ENCODE data around the gene FBLN7. TPM values are rescaled to one million over a fixed set of nuclear protein-coding genes. Genes with fewer than 3 reads are reported as not detected.

FBLN7 gene
- total and polyA plus RNA-seq, 2 experiments from 2014 or later = 1.6 to 1.7 TPM

DNA sequence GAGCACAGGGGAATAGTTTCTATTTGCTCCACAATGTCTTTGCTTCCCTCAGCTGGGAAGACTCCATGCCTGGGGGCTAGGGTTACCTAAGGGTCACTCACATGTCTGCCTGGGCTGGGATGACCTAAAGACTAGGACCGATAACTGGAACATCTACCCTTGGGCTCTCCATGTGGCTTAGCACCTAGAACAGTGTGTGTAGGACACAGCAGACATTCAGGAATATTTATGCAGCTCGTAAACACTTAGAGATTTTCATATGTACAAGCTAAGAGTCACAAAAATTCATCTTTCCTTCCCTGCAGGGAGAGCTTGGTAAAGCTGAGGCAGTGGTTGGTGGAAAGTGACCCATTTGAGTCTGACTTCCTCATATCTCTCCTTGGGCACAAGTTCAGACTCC, 55.8 kb downstream of the FBLN7 start:
- 92% methylated on average over 2 of the region's 2 CpGs for WGBS (ENCODE audit: low lambda C conversion rate, missing lambda C conversion rate)
- TF ChIP-seq, protein P1, sequence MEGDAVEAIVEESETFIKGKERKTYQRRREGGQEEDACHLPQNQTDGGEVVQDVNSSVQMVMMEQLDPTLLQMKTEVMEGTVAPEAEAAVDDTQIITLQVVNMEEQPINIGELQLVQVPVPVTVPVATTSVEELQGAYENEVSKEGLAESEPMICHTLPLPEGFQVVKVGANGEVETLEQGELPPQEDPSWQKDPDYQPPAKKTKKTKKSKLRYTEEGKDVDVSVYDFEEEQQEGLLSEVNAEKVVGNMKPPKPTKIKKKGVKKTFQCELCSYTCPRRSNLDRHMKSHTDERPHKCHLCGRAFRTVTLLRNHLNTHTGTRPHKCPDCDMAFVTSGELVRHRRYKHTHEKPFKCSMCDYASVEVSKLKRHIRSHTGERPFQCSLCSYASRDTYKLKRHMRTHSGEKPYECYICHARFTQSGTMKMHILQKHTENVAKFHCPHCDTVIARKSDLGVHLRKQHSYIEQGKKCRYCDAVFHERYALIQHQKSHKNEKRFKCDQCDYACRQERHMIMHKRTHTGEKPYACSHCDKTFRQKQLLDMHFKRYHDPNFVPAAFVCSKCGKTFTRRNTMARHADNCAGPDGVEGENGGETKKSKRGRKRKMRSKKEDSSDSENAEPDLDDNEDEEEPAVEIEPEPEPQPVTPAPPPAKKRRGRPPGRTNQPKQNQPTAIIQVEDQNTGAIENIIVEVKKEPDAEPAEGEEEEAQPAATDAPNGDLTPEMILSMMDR (IDR thresholded peaks at IDR 0.05; ENCODE audit: poor library complexity) = no peak
- TF ChIP-seq EZH2phosphoT487 (IDR thresholded peaks at IDR 0.05; ENCODE audit: low read depth, severe bottlenecking, unreplicated experiment) (no peak), EZH2 (IDR thresholded peaks at IDR 0.05; ENCODE audit: borderline replicate concordance) (no peak)
- no peaks in the 10 kb centered on the region for H3K27me3 ChIP-seq
- H3K36me3 ChIP-seq (replicated peaks; ENCODE audit: insufficient read depth, low read depth) = no peaks in the 10 kb centered on the region
- H3K4me3 ChIP-seq = no peak overlapping the region
- no peaks in the 10 kb centered on the region for H3K9me3 ChIP-seq (ENCODE audit: low read depth)
- H3K4me2 ChIP-seq = no peak overlapping the region
- H3K4me1 ChIP-seq (ENCODE audit: insufficient read depth) = no peaks in the 10 kb centered on the region
- DNase-seq (ENCODE audit: low spot score) = no peak
- no peak overlapping the region for H2AFZ ChIP-seq
- H3K9me2 ChIP-seq (replicated peaks; ENCODE audit: insufficient read depth) = no peaks in the 10 kb centered on the region
- H4K20me1 ChIP-seq (ENCODE audit: insufficient read depth, poor library complexity, severe bottlenecking) = no peaks in the 10 kb centered on the region
- no peaks in the 10 kb centered on the region for H3K79me2 ChIP-seq
- H3K27ac ChIP-seq = no peak overlapping the region

DNA sequence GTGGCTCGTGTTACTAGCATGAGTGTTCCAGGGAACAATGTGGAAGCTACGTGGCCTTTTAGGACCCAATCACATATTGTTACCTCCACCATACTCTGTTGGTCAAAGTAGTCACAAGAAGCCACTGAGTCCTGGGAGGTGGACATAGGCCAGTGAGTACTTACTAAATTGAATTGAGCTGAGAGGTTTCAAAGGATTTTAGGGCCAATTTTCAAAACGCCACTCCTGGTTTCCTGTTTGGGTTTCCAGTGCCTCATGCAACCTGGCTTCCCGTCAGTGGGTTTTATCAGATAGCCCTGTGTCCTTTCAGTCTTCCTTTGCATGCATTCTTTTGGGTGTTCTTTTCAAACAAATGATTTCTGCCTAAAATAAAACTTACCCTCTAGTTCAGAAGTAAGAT, 56.3 kb downstream of the FBLN7 start:
- no peaks in the 10 kb centered on the region for H3K9me3 ChIP-seq (ENCODE audit: low read depth)

DNA sequence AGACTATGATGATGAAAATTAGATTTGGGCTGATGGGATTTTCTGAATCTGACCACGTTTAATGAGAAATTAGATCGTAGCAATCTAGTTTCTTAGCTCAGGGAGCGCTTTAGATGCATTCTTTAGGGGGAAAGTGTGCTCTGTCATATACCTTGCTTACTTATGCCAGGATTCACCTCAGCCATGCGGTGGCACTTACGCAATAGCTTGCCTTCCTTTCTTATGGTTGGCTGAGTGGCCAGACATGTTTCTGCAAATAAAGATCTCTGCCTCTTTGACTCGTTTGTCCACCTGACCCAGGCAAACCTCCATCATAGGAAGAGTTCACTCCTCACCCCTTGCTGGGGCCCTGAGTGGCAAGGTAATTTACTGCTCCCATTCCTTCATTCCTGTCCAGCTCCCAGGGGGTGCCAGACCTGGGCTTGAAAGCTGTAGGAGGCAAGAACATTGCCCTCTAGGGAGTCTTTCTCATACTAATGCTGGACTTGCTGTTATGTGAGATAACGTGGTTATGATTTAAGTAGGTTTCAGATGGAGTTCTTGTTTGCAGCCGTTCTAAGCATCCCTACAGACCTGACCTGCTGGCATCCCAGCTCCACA, 57.1 kb downstream of the FBLN7 start:
- no peaks in the 10 kb centered on the region for H3K9me3 ChIP-seq (ENCODE audit: low read depth)
- H3K4me3 ChIP-seq = no peak overlapping the region
- DNase-seq (ENCODE audit: low spot score) = no peak
- no peaks in the 10 kb centered on the region for H3K79me2 ChIP-seq
- no peaks in the 10 kb centered on the region for H3K9me2 ChIP-seq (replicated peaks; ENCODE audit: insufficient read depth)
- no peak overlapping the region for H3K4me2 ChIP-seq
- no peaks in the 10 kb centered on the region for H3K36me3 ChIP-seq (replicated peaks; ENCODE audit: insufficient read depth, low read depth)
- no peak overlapping the region for H3K27ac ChIP-seq
- WGBS (ENCODE audit: low lambda C conversion rate, missing lambda C conversion rate) = 90% methylated on average over 8 of the region's 8 CpGs
- H4K20me1 ChIP-seq (ENCODE audit: insufficient read depth, poor library complexity, severe bottlenecking) = no peaks in the 10 kb centered on the region
- TF ChIP-seq EZH2 (IDR thresholded peaks at IDR 0.05; ENCODE audit: borderline replicate concordance) = no peak
- TF ChIP-seq, protein P1 (IDR thresholded peaks at IDR 0.05; ENCODE audit: poor library complexity) = no peak
- TF ChIP-seq EZH2phosphoT487 (IDR thresholded peaks at IDR 0.05; ENCODE audit: low read depth, severe bottlenecking, unreplicated experiment) = no peak
- no peaks in the 10 kb centered on the region for H3K4me1 ChIP-seq (ENCODE audit: insufficient read depth)
- H2AFZ ChIP-seq = no peak overlapping the region
- no peaks in the 10 kb centered on the region for H3K27me3 ChIP-seq

More for the DNA sequence above, 56.3 kb downstream of the FBLN7 start:
- H3K27ac ChIP-seq = no peak overlapping the region
- no peak for DNase-seq (ENCODE audit: low spot score)
- H3K4me1 ChIP-seq (ENCODE audit: insufficient read depth) = no peaks in the 10 kb centered on the region
- no peaks in the 10 kb centered on the region for H3K79me2 ChIP-seq
- H2AFZ ChIP-seq = no peak overlapping the region
- no peaks in the 10 kb centered on the region for H3K9me2 ChIP-seq (replicated peaks; ENCODE audit: insufficient read depth)
- no peaks in the 10 kb centered on the region for H4K20me1 ChIP-seq (ENCODE audit: insufficient read depth, poor library complexity, severe bottlenecking)
- H3K36me3 ChIP-seq (replicated peaks; ENCODE audit: insufficient read depth, low read depth) = no peaks in the 10 kb centered on the region
- H3K27me3 ChIP-seq = no peaks in the 10 kb centered on the region
- WGBS (ENCODE audit: low lambda C conversion rate, missing lambda C conversion rate) = 70% methylated on average over 4 of the region's 4 CpGs
- H3K4me3 ChIP-seq = no peak overlapping the region
- TF ChIP-seq EZH2phosphoT487 (IDR thresholded peaks at IDR 0.05; ENCODE audit: low read depth, severe bottlenecking, unreplicated experiment) (no peak), EZH2 (IDR thresholded peaks at IDR 0.05; ENCODE audit: borderline replicate concordance) (no peak)
- TF ChIP-seq, protein P1 (IDR thresholded peaks at IDR 0.05; ENCODE audit: poor library complexity) = no peak
- no peak overlapping the region for H3K4me2 ChIP-seq

All from hepatocyte (in vitro differentiated cells).